Cerebellar cortex (tissue), 1 donor: ENCODE measurements around the gene MYMK.
"Not testable (repeated sequence)": the region's sequence is repeated elsewhere in the genome, so short reads cannot be mapped to it uniquely, and the experiment has no call there.

Source experiments
- DNase-seq: peaks from one replicate; pipeline ENCODE4 v3.0.0-alpha.2; 2015; ENCODE audit warnings: low spot score

The MYMK gene

GRCh38 chr9:133524679-133525228, at the start of gene MYMK:
TSS of gene MYMK (minus strand) at chr9:133524959. CDS start at chr9:133524844, 115 bp downstream.
- DNase-seq = no peak

- DNase-seq = no peak
These were observed 49.2 kb upstream of the MYMK start for GRCh38 chr9:133573791-133574515.

GRCh38 chr9:133572821-133573361, 48.1 kb upstream of the MYMK start:
- no peak for DNase-seq

- no peak for DNase-seq
These were observed 47.3 kb upstream of the MYMK start for GRCh38 chr9:133571896-133572595.

GRCh38 chr9:133571391-133571890, 46.7 kb upstream of the MYMK start:
- no peak for DNase-seq

- DNase-seq = no peak
These were observed 45.9 kb upstream of the MYMK start for GRCh38 chr9:133570691-133571080.

- DNase-seq = peak; percentile 81
These were observed 45.3 kb upstream of the MYMK start for GRCh38 chr9:133569891-133570690.

GRCh38 chr9:133569121-133569785, 44.5 kb upstream of the MYMK start:
- DNase-seq = peak; percentile 46

- no peak for DNase-seq
These were observed 43.4 kb upstream of the MYMK start for GRCh38 chr9:133568186-133568585.

- no peak for DNase-seq
These were observed 42.1 kb upstream of the MYMK start for GRCh38 chr9:133566817-133567216.

GRCh38 chr9:133566382-133566781, 41.6 kb upstream of the MYMK start:
- DNase-seq = no peak

GRCh38 chr9:133564451-133565116, 39.8 kb upstream of the MYMK start:
- DNase-seq = no peak

GRCh38 chr9:133563814-133564213, 39.1 kb upstream of the MYMK start:
- not testable (repeated sequence) for DNase-seq

- no peak for DNase-seq
These were observed 38.6 kb upstream of the MYMK start for GRCh38 chr9:133563291-133563796.

- DNase-seq = no peak
These were observed 38.0 kb upstream of the MYMK start for GRCh38 chr9:133562611-133563290.

- DNase-seq = no peak
These were observed 37.3 kb upstream of the MYMK start for GRCh38 chr9:133561976-133562554.

GRCh38 chr9:133560944-133561343, 36.2 kb upstream of the MYMK start:
- DNase-seq = no peak

- no peak for DNase-seq
These were observed 35.6 kb upstream of the MYMK start for GRCh38 chr9:133560311-133560710.
